Cardiac muscle cell (in vitro differentiated cells and primary cell): ENCODE measurements around the gene EPS8L3. TPM values are rescaled to one million over a fixed set of nuclear protein-coding genes. Genes with fewer than 3 reads are reported as not detected.
A peak's percentile ranks its signal among the peaks of the same experiment; 100 is the strongest.

Source experiments
- DNase-seq, 2 donors: peaks; one replicate each; pipeline versions ENCODE4 v3.0.0 to v3.0.0-alpha.2; 2010 to 2017; ENCODE audit warnings: low read depth in 1 of 2, low spot score in 1 of 2
- H3K27ac ChIP-seq: fragments of 200-600 bp; sonication (generic); 2 replicates; pipeline ENCODE4 v1.5.1; 2016
- H3K27me3 ChIP-seq: fragments of 200-600 bp; sonication (generic); 2 replicates; pipeline ENCODE4 v1.6.0; 2016; ENCODE audit warnings: control low read depth
- H3K36me3 ChIP-seq: fragments of 200-600 bp; sonication (generic); 2 replicates; pipeline ENCODE4 v1.5.1; 2016; ENCODE audit warnings: control low read depth
- H3K4me1 ChIP-seq: fragments of 200-600 bp; sonication (generic); 2 replicates; pipeline ENCODE4 v1.8.1; 2017; ENCODE audit warnings: low read depth, mild to moderate bottlenecking, mixed run types
- H3K4me3 ChIP-seq: fragments of 200-600 bp; sonication (generic); 2 replicates; pipeline ENCODE4 v1.5.1; 2016; ENCODE audit warnings: mild to moderate bottlenecking
- H3K9me3 ChIP-seq: fragments of 200-600 bp; sonication (generic); 2 replicates; pipeline ENCODE4 v1.5.1; 2017; ENCODE audit warnings: low read depth, mild to moderate bottlenecking, control low read depth
- polyA plus RNA-seq: library from polyadenylated mRNA; unstranded; fragments of >200 nt; fragmentation: Nextera tagmentation; extraction: Ambion mirVana; gene quantifications from 2 replicates; pipeline ENCODE4 v1.2.1, GENCODE V29; 2016
- total RNA-seq: library from RNA; depleted of rRNA; stranded (reverse); fragments of >200 nt; gene quantifications from 2 replicates; pipeline ENCODE4 v1.2.3, GENCODE V29; 2016
- TF ChIP-seq, protein P1 (sequence below): IDR thresholded peaks from 2 replicates; pipeline ENCODE4 v1.5.1; 2012; ENCODE audit warnings: low read depth, mild to moderate bottlenecking, low read length

EPS8L3 gene
- total and polyA plus RNA-seq, 2 experiments from 2014 or later = 0.28 TPM; not detected in 1

DNA sequence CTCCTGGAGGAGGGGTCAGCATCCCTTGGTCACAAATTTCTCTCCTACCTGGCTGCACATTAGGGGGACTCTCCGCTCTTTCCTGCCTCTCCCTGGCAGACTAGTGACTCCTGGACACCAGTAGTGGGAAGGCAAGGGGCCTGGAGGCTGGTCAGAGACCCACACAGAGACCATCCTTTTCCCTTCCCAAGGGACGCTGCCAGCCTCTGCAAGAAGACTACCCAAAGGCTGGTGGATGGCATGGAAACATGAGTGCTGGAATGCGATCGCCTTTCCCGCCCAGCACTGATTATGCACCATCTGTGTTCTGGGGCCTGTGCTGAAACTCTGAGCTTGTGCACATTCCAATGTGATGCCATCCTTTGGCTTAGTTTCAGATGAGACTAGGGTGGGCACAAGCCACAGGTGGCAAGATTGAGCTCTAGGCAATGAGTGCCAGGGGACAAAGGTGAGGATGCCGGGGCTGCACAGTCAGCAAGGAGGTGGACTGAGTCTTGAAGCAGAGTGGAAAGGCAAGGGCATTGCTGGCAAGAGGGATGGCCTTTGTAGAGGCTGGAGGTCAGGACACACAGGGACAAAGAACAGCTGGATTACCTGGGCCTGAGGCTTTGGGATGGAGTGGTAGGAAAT lies 12.6 kb upstream of the EPS8L3 start:
- DNase-seq = no peak

GRCh38 chr1:109775398-109775797 lies 11.7 kb upstream of the EPS8L3 start:
- Histone ChIP-seq H3K9me3 (no peaks in the 10 kb centered on the region), H3K27me3 (no peaks in the 10 kb centered on the region), H3K4me3 (no peak overlapping the region), H3K27ac (no peak overlapping the region), H3K36me3 (no peaks in the 10 kb centered on the region), H3K4me1 (peaks cover 3% of the 10 kb centered on the region)
- DNase-seq = no peak
- TF ChIP-seq, protein P1, sequence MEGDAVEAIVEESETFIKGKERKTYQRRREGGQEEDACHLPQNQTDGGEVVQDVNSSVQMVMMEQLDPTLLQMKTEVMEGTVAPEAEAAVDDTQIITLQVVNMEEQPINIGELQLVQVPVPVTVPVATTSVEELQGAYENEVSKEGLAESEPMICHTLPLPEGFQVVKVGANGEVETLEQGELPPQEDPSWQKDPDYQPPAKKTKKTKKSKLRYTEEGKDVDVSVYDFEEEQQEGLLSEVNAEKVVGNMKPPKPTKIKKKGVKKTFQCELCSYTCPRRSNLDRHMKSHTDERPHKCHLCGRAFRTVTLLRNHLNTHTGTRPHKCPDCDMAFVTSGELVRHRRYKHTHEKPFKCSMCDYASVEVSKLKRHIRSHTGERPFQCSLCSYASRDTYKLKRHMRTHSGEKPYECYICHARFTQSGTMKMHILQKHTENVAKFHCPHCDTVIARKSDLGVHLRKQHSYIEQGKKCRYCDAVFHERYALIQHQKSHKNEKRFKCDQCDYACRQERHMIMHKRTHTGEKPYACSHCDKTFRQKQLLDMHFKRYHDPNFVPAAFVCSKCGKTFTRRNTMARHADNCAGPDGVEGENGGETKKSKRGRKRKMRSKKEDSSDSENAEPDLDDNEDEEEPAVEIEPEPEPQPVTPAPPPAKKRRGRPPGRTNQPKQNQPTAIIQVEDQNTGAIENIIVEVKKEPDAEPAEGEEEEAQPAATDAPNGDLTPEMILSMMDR = no peak

More for the DNA sequence above, 12.6 kb upstream of the EPS8L3 start:
- no peak overlapping the region for H3K27ac ChIP-seq
- TF ChIP-seq, protein P1 = no peak
- no peaks in the 10 kb centered on the region for H3K27me3 ChIP-seq
- peaks cover 3% of the 10 kb centered on the region for H3K4me1 ChIP-seq
- no peaks in the 10 kb centered on the region for H3K36me3 ChIP-seq
- no peak overlapping the region for H3K4me3 ChIP-seq
- H3K9me3 ChIP-seq = no peaks in the 10 kb centered on the region

- no peak overlapping the region for H3K4me3 ChIP-seq
- no peak for DNase-seq
- H3K27ac ChIP-seq = no peak overlapping the region
- no peaks in the 10 kb centered on the region for H3K9me3 ChIP-seq
- peaks cover 3% of the 10 kb centered on the region for H3K4me1 ChIP-seq
- TF ChIP-seq, protein P1 = no peak
- H3K36me3 ChIP-seq = no peaks in the 10 kb centered on the region
- H3K27me3 ChIP-seq = no peaks in the 10 kb centered on the region
Observed at GRCh38 chr1:109773900-109774485, 10.3 kb upstream of the EPS8L3 start.

- Histone ChIP-seq H3K27ac (no peak overlapping the region), H3K4me3 (no peak overlapping the region), H3K27me3 (no peaks in the 10 kb centered on the region), H3K9me3 (no peaks in the 10 kb centered on the region), H3K4me1 (peaks cover 3% of the 10 kb centered on the region), H3K36me3 (no peaks in the 10 kb centered on the region)
- TF ChIP-seq, protein P1 = peak; percentile 97
- DNase-seq = peak; percentile 91 to 94
Observed at GRCh38 chr1:109773203-109773899, 9.6 kb upstream of the EPS8L3 start.

DNA sequence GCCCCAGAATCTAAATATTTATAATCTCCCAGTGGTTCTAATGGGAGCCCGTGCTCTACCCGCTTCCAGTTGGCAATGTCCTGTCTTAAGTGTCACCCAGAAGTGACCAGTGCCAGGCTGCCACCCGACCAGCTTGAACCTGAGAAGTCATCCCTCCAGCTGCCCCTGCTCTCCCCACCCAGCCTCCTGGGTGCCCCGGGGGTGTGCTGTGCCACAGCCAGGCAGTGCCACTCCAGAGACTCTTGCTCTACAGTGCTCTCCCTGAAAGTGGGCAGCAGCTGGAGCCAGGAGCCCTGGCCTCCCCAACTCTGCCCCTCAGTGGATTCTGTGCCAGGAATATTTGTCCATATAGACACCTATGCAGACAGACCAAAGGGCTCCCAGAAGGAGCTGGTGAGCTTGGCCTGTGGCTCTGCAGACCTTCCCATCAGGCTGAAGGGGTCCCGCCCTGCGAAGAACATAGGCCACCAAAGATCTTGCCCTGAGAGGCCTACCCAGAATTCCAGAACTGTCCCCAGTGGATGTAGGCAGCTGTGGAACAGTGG lies 9.0 kb upstream of the EPS8L3 start:
- Histone ChIP-seq H3K27me3 (no peaks in the 10 kb centered on the region), H3K36me3 (no peaks in the 10 kb centered on the region), H3K4me3 (no peak overlapping the region), H3K27ac (no peak overlapping the region), H3K4me1 (peaks cover 3% of the 10 kb centered on the region), H3K9me3 (no peaks in the 10 kb centered on the region)
- TF ChIP-seq, protein P1 = no peak
- no peak for DNase-seq
